Epithelial cell of proximal tubule (primary cell): Measurements from ENCODE around the gene LHFPL6. TPM values are rescaled to one million over a fixed set of nuclear protein-coding genes. Genes with fewer than 3 reads are reported as not detected.

Experiments used
- DNase-seq: peaks from one replicate; pipeline ENCODE4 v3.0.0-alpha.2; 2011; ENCODE audit warnings: low read depth
- H3K4me3 ChIP-seq: 2 replicates; pipeline ENCODE4 v1.5.1; 2011; ENCODE audit warnings: low read depth, mild to moderate bottlenecking, low read length
- CTCF ChIP-seq: conservative IDR thresholded peaks from 2 replicates; pipeline ENCODE4 v1.5.1; 2012; ENCODE audit warnings: low read depth, mild to moderate bottlenecking, low read length
- total RNA-seq: library from RNA; depleted of rRNA; stranded (reverse); fragments of >200 nt; gene quantifications from 2 replicates; pipeline ENCODE4 v1.2.3, GENCODE V29; 2015

Gene LHFPL6
- total RNA-seq, 1 donor from 2014 or later = 5.2 TPM

DNA sequence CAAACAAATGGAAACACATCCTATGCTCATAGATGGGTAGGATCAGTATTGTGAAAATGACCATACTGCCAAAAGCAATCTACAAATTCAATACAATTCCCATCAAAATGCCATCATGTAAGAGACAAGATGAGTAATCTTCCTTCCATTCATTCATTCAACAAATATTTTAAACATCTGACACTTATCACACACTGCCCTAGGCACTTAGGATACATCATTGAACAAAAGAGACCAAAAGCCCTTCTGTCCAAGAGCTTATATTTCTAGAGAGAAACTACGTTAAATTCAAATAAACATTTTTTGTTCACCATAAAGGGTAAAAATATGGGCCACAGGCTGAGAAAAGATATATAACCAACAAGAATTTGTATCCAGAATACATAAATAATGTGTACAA lies 20.5 kb upstream of the LHFPL6 start:
- H3K4me3 ChIP-seq = no peak overlapping the region
- DNase-seq = no peak
- TF ChIP-seq CTCF = no peak

DNA sequence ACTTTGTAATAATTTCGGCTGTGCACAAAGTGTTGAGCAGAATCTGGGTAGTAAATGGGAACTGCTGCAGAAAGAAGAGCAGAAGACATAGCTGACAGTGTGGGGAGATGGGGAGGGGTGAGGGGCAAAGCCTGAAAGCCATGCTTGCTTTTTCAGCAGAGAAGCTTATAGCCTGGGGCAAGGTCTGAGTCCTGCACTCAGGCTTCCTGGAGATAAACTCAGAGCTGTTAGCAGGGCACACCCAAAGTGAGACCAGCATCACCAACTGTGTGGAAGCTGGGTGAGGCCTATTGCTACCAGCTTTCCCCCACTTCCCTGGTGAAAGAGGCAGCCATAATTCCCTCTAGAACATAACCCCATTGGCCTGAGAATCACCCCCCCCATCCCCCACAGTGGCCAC lies 15.6 kb upstream of the LHFPL6 start:
- H3K4me3 ChIP-seq = no peak overlapping the region
- DNase-seq = no peak
- no peak for TF ChIP-seq CTCF

DNA sequence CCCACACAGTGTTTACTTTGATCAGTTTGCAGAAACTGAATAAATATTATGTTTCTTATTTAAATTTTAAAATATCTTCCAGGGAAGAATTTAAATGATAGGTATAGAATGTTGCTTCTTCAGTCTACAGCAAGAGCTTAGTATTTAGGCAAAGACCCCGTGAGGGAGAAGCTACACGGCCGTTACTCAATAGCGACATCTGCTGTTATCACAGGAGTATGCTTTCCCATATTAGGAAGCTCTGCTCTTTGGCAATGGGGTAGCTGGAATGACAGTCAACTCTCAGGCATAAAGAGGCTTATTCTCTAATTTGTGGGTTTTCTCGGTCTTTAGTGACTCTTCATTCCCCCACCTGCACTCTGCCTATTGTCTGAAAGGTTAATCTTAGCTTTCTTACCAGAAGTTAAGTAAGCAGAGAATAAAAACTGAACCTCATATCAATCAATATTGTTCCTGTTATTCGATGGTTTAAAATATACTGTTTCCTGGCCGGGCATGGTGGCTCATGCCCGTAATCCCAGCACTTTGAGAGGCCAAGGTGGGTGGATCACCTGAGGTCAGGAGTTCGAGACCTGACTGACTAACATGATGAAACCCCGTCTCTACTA lies 13.2 kb upstream of the LHFPL6 start:
- H3K4me3 ChIP-seq = no peak overlapping the region
- no peak for DNase-seq
- peak; percentile 99 for TF ChIP-seq CTCF

DNA sequence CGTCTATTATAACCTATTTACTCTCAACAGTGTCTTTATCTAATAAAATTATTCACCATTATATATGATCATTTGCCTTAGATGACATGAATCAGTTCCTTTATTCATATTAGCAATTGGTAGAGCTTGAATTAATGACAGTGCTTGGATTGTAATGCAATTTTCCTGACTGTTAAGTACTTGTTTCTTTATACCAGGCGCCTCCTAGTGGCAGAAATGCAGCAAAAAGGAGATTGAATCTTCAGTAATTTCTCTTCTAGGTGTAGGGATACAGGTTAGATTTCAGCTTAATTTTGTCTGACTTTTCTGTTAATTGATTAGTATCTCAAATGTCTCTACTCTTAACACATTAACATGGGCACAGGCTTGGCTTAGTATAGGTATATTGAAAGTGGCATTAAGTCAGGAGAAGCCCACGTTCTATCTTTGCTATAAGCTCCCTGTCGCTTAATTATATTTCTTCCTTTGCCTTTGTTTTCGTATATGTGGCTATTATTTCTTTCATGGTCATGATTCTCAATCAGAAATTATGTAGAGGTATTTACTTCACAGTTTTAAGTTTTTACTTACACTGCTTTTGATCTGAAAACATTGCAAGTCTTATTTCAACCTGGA lies 9.1 kb upstream of the LHFPL6 start:
- peak; percentile 90 for TF ChIP-seq CTCF
- no peak for DNase-seq
- no peak overlapping the region for H3K4me3 ChIP-seq

DNA sequence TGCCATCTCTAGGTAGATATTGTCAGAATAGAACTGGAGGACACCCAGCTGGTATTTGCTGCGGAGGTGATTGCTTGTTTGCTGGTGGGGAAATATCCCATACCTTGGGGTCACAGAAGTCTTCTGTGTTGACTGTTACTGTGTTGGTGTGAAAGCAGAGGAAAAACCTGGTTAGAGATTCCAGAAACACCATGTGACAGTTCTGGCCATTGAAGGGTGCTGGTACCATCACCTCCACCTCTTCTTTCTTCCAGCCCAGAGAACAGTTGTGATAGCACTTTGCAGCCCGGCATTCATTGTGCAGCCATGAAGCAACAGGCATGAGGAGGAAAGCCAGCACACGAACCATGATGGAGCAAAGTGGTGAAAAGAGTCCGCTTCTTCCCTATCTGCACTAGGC lies 4.9 kb upstream of the LHFPL6 start:
- no peak overlapping the region for H3K4me3 ChIP-seq
- TF ChIP-seq CTCF = no peak
- no peak for DNase-seq

DNA sequence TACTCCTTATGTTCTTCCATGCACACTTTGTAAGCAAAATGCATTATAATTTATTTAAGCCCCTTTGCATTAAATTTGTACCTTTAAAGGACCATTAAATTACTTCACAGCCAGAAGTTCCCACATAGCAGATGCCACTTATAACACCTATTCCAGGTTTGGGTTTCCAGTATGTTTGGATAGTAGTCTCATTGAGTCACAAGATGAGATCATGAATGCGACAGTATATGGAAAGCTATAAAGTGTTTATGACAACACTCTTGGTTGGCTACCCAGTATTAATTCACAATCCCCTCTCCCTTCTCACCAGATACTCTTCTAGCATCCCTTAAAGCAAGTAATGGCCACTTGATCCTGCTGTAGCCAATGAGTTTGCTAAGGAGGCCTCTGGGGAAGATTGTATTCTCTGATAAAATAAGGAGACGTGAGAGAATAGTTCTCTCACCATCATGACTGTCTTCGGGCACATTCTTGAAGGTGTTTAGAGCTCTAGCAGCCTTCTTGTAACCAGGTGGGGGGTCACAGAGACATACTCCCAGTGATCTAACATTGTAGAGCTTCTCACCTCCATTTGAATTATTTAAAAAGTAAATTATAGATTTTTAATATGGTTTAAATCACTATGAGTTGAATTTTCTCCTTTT lies 2.8 kb upstream of the LHFPL6 start:
- no peak overlapping the region for H3K4me3 ChIP-seq
- TF ChIP-seq CTCF = no peak
- no peak for DNase-seq
